ENCODE results near the gene TMSB15B. TPM values are rescaled to one million over a fixed set of nuclear protein-coding genes. Genes with fewer than 3 reads are reported as not detected.

Gene TMSB15B
- total RNA-seq, 1 experiment from 2014 or later: not detected

Other genes with a start within 250 kb of the TMSB15B start
- not detected in 2 replicates for gene PLP1, start 185.8 kb upstream of the TMSB15B start, total RNA-seq (2014; rRNA removed; shearing (Covaris generic))
- gene RAB9B, start 130.4 kb upstream of the TMSB15B start, total RNA-seq (2014; rRNA removed; shearing (Covaris generic)): not detected in 2 replicates
- gene H2BW1, start 51.1 kb downstream of the TMSB15B start, total RNA-seq (2014; rRNA removed; shearing (Covaris generic)): not detected in 2 replicates
- not detected in 2 replicates for gene H2BW2, start 77.3 kb downstream of the TMSB15B start, total RNA-seq (2014; rRNA removed; shearing (Covaris generic))
- gene TMSB15C, start 113.6 kb downstream of the TMSB15B start, total RNA-seq (2014; rRNA removed; shearing (Covaris generic)): not detected in 2 replicates
- gene ZCCHC18, start 149.9 kb downstream of the TMSB15B start, total RNA-seq (2014; rRNA removed; shearing (Covaris generic)): not detected in 2 replicates
- gene SLC25A53, start 194.4 kb downstream of the TMSB15B start, total RNA-seq (2014; rRNA removed; shearing (Covaris generic)): 6.5 and 7.4 TPM in 2 replicates
- gene FAM199X, start 203.8 kb downstream of the TMSB15B start, total RNA-seq (2014; rRNA removed; shearing (Covaris generic)): 18.4 and 19.1 TPM in 2 replicates

Measured in HT-29 (cell line).